Left lung (tissue), 10 donors: Measurements from ENCODE around the gene ARHGAP15. TPM values are rescaled to one million over a fixed set of nuclear protein-coding genes. Genes with fewer than 3 reads are reported as not detected.
A peak's percentile ranks its signal among the peaks of the same experiment; 100 is the strongest.

Experiments used
- ATAC-seq: fragments of 200-7000 bp; cut with Tn5 transposase; one replicate; pipeline ENCODE4 v1.9.1; 2020; ENCODE audit warnings: moderate library complexity
- DNase-seq, 4 donors: peaks; one replicate each; pipeline ENCODE4 v3.0.0-alpha.2; 2013 to 2020
- H3K27ac ChIP-seq, 2 donors: fragments of 200-600 bp; sonication (generic) in 1 of 2; one replicate each; pipeline versions ENCODE4 v1.5.0 to v1.8.0; 2020 to 2021
- H3K27me3 ChIP-seq, 2 donors: fragments of 200-600 bp; sonication (generic) in 1 of 2; one replicate each; pipeline versions ENCODE4 v1.5.0 to v1.8.0; 2020 to 2021
- H3K36me3 ChIP-seq, 2 donors: fragments of 200-600 bp; sonication (generic) in 1 of 2; one replicate each; pipeline versions ENCODE4 v1.5.0 to v1.8.0; 2020 to 2021
- H3K4me1 ChIP-seq, 2 donors: fragments of 200-600 bp; one replicate each; pipeline ENCODE4 v1.8.0; 2021
- H3K4me3 ChIP-seq, 2 donors: fragments of 200-600 bp; sonication (generic) in 1 of 2; one replicate each; pipeline versions ENCODE4 v1.5.0 to v1.8.0; 2020 to 2021; ENCODE audit warnings: mild to moderate bottlenecking in 1 of 2
- H3K9me3 ChIP-seq, 2 donors: fragments of 200-600 bp; sonication (generic) in 1 of 2; one replicate each; pipeline versions ENCODE4 v1.5.0 to v1.8.0; 2020 to 2021
- intact Hi-C, 2 donors: fragments of 100-400 bp; cut with DNase I; formaldehyde crosslinking; loops; one replicate each; pipeline versions ENCODE4 v1.11.2 to v1.14.2; 2022
- polyA plus RNA-seq, 6 donors: library from polyadenylated mRNA; unstranded; fragments of 120-200 nt; gene quantifications; one replicate each; pipeline ENCODE4 v1.2.1, GENCODE V29; 2013; ENCODE audit not compliant: insufficient read length in 6 of 6
- total RNA-seq, 2 donors: library from RNA; stranded (reverse); fragmentation: NEBNext Ultra II Directional; extraction: Animal tissue kit (Norgen Biotek cat#: 25700); gene quantifications; one replicate each; pipeline ENCODE4 v1.2.1, GENCODE V29; 2021
- TF ChIP-seq, protein P1 (sequence below), 2 donors: fragments of 200-600 bp; sonication (generic) in 1 of 2; IDR thresholded peaks; one replicate each; pipeline versions ENCODE4 v1.5.0 to v1.8.0; 2021; ENCODE audit warnings: antibody characterized with exemption in 2 of 2
- donor health status: DM: no; HTN: yes; CAD: no.
- donor health status: DM: no; HTN: no; CAD: no.

ARHGAP15 gene
- total and polyA plus RNA-seq, 8 donors, result 16.8 to 48.3 (median 30.2) TPM

DNA sequence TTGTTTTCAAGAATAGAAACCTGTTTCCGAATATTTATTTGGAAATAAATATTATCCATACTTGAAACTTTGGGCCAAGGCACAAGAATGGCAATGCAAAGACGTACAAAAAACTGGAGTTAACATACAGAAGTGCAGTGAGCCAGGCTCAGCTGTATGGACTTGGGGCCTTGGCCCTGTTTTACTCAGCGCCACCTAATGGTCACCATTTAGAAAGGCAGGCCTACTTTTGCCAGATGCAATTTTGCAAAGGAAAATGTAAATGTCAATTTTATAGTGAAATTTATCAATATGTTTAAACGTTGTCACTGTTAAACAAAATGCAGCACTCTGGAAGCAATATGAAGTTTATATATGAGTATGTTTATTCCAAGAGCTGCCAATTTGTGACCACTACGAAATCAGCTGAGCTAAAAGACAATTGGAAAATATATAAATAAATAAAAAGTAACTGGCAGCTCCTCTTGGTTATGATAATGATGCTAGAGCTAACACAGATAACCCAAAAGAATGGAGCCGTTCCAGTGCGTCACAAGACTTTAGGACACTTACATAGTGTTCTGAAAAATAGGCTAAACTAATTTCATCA, 155.0 kb downstream of the ARHGAP15 start:
- ATAC-seq (peak; percentile 76), DNase-seq (peak in 2 of 4 donors; percentile 11 to 32)
- Histone ChIP-seq H3K4me3 (no peak overlapping the region), H3K27ac (no peak overlapping the region), H3K4me1 (peaks cover 0 to 8% of the 10 kb centered on the region in 2 donors), H3K27me3 (no peaks in the 10 kb centered on the region), H3K36me3 (no peaks in the 10 kb centered on the region), H3K9me3 (no peaks in the 10 kb centered on the region)
- intact Hi-C loops, result no loop called here
- TF ChIP-seq, protein P1, sequence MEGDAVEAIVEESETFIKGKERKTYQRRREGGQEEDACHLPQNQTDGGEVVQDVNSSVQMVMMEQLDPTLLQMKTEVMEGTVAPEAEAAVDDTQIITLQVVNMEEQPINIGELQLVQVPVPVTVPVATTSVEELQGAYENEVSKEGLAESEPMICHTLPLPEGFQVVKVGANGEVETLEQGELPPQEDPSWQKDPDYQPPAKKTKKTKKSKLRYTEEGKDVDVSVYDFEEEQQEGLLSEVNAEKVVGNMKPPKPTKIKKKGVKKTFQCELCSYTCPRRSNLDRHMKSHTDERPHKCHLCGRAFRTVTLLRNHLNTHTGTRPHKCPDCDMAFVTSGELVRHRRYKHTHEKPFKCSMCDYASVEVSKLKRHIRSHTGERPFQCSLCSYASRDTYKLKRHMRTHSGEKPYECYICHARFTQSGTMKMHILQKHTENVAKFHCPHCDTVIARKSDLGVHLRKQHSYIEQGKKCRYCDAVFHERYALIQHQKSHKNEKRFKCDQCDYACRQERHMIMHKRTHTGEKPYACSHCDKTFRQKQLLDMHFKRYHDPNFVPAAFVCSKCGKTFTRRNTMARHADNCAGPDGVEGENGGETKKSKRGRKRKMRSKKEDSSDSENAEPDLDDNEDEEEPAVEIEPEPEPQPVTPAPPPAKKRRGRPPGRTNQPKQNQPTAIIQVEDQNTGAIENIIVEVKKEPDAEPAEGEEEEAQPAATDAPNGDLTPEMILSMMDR (IDR thresholded peaks at IDR 0.05), result peak; percentile 56 to 66

DNA sequence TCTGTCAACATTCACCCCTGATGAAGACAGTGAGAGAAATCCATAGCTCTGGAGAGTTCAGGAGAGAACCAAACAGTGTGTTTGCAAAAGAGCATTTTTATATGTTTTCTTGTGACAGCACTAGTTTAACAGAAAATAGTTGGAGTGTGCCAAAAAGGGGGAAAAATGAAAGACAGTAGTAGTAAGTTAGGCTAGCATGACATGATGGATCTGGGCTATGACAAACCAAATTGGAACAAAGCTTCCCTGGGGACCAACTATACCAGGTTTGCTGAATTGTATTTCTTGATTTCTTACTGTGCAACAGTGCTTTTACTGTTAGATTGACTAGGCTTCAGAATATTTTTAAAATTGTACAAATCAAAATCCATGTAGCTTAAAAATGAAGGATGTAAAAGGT, 159.8 kb downstream of the ARHGAP15 start:
- no peak overlapping the region for H3K27ac ChIP-seq
- H3K4me1 ChIP-seq, result no peaks in the 10 kb centered on the region
- intact Hi-C loops, result no loop called here
- DNase-seq (no peak), ATAC-seq (no peak)
- no peaks in the 10 kb centered on the region for H3K27me3 ChIP-seq
- H3K36me3 ChIP-seq, result no peaks in the 10 kb centered on the region
- no peak overlapping the region for H3K4me3 ChIP-seq
- TF ChIP-seq, protein P1 (IDR thresholded peaks at IDR 0.05), result no peak
- H3K9me3 ChIP-seq, result no peaks in the 10 kb centered on the region

DNA sequence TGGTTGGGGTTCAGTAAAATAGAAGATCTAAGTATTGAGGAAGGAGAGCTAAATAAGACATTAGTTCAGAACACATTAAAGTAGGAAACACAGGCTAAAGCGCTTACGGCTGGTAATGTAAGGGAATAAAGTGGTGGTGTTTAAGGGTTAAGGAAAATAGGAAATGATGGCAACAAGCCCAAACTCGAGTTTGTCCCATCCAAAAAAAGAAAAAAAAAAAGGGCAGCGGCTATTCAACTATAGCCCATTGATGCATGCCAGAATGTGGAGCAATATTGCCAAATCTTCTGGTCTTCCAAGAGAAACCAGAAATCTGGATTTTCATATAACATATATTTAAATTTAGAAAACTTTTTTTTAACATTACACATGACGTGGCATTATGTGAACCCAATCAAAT, 161.0 kb downstream of the ARHGAP15 start:
- no peaks in the 10 kb centered on the region for H3K36me3 ChIP-seq
- intact Hi-C loops, result no loop called here
- TF ChIP-seq, protein P1 (IDR thresholded peaks at IDR 0.05), result no peak
- no peak overlapping the region for H3K27ac ChIP-seq
- DNase-seq (peak in 1 of 4 donors; percentile 21), ATAC-seq (no peak)
- H3K4me1 ChIP-seq, result no peaks in the 10 kb centered on the region
- no peaks in the 10 kb centered on the region for H3K9me3 ChIP-seq
- H3K4me3 ChIP-seq, result no peak overlapping the region
- no peaks in the 10 kb centered on the region for H3K27me3 ChIP-seq

DNA sequence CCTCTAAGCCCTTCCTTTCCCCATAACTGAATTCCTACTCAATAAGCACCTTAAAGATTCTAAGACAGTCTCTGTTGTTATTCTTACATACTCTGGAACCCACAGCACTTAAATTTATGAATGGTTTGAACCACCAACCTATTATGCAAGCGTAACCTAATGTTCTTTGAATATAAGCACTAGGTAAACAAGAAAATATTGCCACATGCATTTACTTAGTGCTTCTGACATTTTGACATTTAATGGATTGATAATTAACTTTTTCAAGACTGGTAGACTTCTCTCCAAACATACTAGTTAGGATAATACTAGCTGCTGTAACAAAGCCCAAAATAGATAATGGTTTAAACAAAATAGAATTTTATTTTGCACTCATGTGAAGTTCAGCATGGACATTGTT, 164.8 kb downstream of the ARHGAP15 start:
- no peaks in the 10 kb centered on the region for H3K27me3 ChIP-seq
- H3K36me3 ChIP-seq, result no peaks in the 10 kb centered on the region
- no peak overlapping the region for H3K27ac ChIP-seq
- no peak overlapping the region for H3K4me3 ChIP-seq
- ATAC-seq (peak; percentile 61), DNase-seq (no peak)
- no peaks in the 10 kb centered on the region for H3K9me3 ChIP-seq
- intact Hi-C loops, result no loop called here
- H3K4me1 ChIP-seq, result no peaks in the 10 kb centered on the region
- TF ChIP-seq, protein P1 (IDR thresholded peaks at IDR 0.05), result no peak

DNA sequence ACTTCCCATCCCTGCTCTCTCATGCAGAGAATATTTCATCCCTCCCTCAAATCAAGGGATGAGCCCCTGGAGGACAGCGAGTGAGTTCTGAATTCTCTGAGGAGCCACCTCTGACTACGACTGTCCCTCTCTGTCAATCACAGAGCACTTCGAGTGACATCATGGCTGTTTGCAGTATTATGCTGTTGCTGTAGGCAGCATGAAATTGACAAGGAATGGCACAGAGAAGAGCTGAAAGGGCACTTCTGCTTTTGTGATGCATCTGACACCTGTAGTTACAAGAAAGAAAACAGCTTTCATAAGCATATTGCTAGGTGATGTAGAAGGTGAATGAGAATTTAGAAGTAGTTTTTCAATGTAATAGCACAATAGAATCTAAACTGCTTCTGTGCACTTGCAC, 166.9 kb downstream of the ARHGAP15 start:
- ATAC-seq, result no peak
- Histone ChIP-seq H3K4me1 (no peaks in the 10 kb centered on the region), H3K36me3 (no peaks in the 10 kb centered on the region), H3K27ac (no peak overlapping the region), H3K9me3 (no peaks in the 10 kb centered on the region), H3K4me3 (no peak overlapping the region), H3K27me3 (no peaks in the 10 kb centered on the region)
- intact Hi-C loops, result no loop called here
- no peak for DNase-seq
- TF ChIP-seq, protein P1 (IDR thresholded peaks at IDR 0.05), result no peak
